Suprapubic skin (tissue), 4 donors: Measurements from ENCODE around the gene GEMIN5.

Experiments
- CTCF ChIP-seq, 2 donors: fragments of 200-600 bp in 1 of 2; fragments of 450-650 bp in 1 of 2; sonication (generic) in 1 of 2; IDR thresholded peaks; one replicate each; pipeline ENCODE4 v1.5.1; 2016 to 2019; ENCODE audit warnings: antibody characterized with exemption in 2 of 2, mild to moderate bottlenecking in 1 of 2, moderate library complexity in 1 of 2
- POLR2A ChIP-seq, 2 donors: fragments of 450-650 bp; IDR thresholded peaks; one replicate each; pipeline ENCODE4 v1.6.1; 2017; ENCODE audit warnings: antibody characterized with exemption in 2 of 2, mild to moderate bottlenecking in 2 of 2, moderate library complexity in 2 of 2
- POLR2AphosphoS5 ChIP-seq, 3 donors: sonication (generic); formaldehyde crosslinking; IDR thresholded peaks; one replicate each; pipeline ENCODE4 v1.6.1; 2017; ENCODE audit warnings: antibody characterized with exemption in 3 of 3

- TF ChIP-seq CTCF (IDR thresholded peaks at IDR 0.05) (no peak), POLR2A (IDR thresholded peaks at IDR 0.05) (no peak), POLR2AphosphoS5 (IDR thresholded peaks at IDR 0.05) (no peak)
These were observed 33.5 kb upstream of the GEMIN5 start for GRCh38 chr5:154971501-154971900.
